Small intestine (tissue), 7 donors: ENCODE measurements around the gene KDM4E. TPM values are rescaled to one million over a fixed set of nuclear protein-coding genes. Genes with fewer than 3 reads are reported as not detected.

ENCODE experiments used
- DNase-seq, 2 donors: peaks; one replicate each; pipeline versions ENCODE4 v3.0.0 to v3.0.0-alpha.2; 2013
- FAIRE-seq: peaks from 2 replicates; lab custom pipeline; 2012; peaks lifted over from hg19 to GRCh38; lab: Jason Lieb, UNC
- H3K27ac ChIP-seq, 3 donors: one replicate each; pipeline ENCODE4 v1.5.1; 2013; ENCODE audit warnings: low read length in 2 of 3, mild to moderate bottlenecking in 2 of 3, control low read depth in 1 of 3, inconsistent platforms in 1 of 3, low read depth in 1 of 3, moderate library complexity in 1 of 3
- H3K27me3 ChIP-seq, 3 donors: one replicate each; pipeline ENCODE4 v1.6.1; 2013; ENCODE audit warnings: low read length in 3 of 3, inconsistent platforms in 1 of 3; ENCODE audit not compliant: control insufficient read depth in 3 of 3, insufficient read depth in 3 of 3
- H3K36me3 ChIP-seq, 3 donors: one replicate each; pipeline ENCODE4 v1.6.1; 2013; ENCODE audit warnings: low read length in 3 of 3, inconsistent platforms in 1 of 3, low read depth in 1 of 3, mild to moderate bottlenecking in 1 of 3, moderate library complexity in 1 of 3; ENCODE audit not compliant: control insufficient read depth in 3 of 3, insufficient read depth in 2 of 3
- H3K4me1 ChIP-seq, 3 donors: one replicate each; pipeline ENCODE4 v1.6.1; 2013; ENCODE audit warnings: low read length in 2 of 3, inconsistent platforms in 1 of 3, low read depth in 1 of 3, mild to moderate bottlenecking in 1 of 3, moderate library complexity in 1 of 3; ENCODE audit not compliant: control insufficient read depth in 3 of 3, insufficient read depth in 2 of 3
- H3K4me3 ChIP-seq, 3 donors: one replicate each; pipeline ENCODE4 v1.5.1; 2013; ENCODE audit warnings: low read length in 3 of 3, control low read depth in 1 of 3, inconsistent platforms in 1 of 3, low read depth in 1 of 3, mild to moderate bottlenecking in 1 of 3, moderate library complexity in 1 of 3
- H3K9me3 ChIP-seq, 2 donors: one replicate each; pipeline ENCODE4 v1.6.1; 2013; ENCODE audit warnings: low read depth in 1 of 2, low read length in 1 of 2; ENCODE audit not compliant: control insufficient read depth in 2 of 2, insufficient read depth in 1 of 2
- WGBS, 3 donors: extraction: QIAGEN DNeasy Blood & Tissue Kit; methylation state at CpG; one replicate each; pipeline ENCODE4 v1.1.7; 2013; 5-methylcytosine and 5-hydroxymethylcytosine counted together
- polyA plus RNA-seq, 4 donors: library from polyadenylated mRNA; stranded (reverse) in 3 of 4; unstranded in 1 of 4; fragments of 200-250 nt in 3 of 4; fragments of 120-200 nt in 1 of 4; gene quantifications; one replicate each; pipeline versions ENCODE4 v1.2.1 to v1.2.3, GENCODE V29; 2013
- donor health status: healthy with polysubstance abuse.
- donor health status: control.
- donor health status: control.
- donor health status: Bipolar disorder and iron deficiency.
- donor health status: healthy.

Gene KDM4E
- polyA plus RNA-seq, 4 donors, result 0.49 TPM; not detected in 3

GRCh38 chr11:95055283-95055897 lies 30.3 kb downstream of the KDM4E start:
- WGBS, 3 donors, result 43 to 45% (median 45%) methylated on average over 2 of the region's 2 CpGs
- Histone ChIP-seq H3K4me3 (no peak overlapping the region), H3K36me3 (no peaks in the 10 kb centered on the region), H3K27me3 (peaks cover 0 to under 1% (median 0%) of the 10 kb centered on the region in 3 donors), H3K4me1 (peaks cover 0 to 7% (median 2%) of the 10 kb centered on the region in 3 donors), H3K27ac (no peak overlapping the region), H3K9me3 (peaks cover 0 to 16% of the 10 kb centered on the region in 2 donors)
- DNase-seq, result no peak
- FAIRE-seq, result no peak

- no peak overlapping the region for H3K27ac ChIP-seq
- peaks cover 0 to 7% (median 2%) of the 10 kb centered on the region in 3 donors for H3K4me1 ChIP-seq
- FAIRE-seq (no peak), DNase-seq (no peak)
- H3K9me3 ChIP-seq, result peaks cover 0 to 11% of the 10 kb centered on the region in 2 donors
- H3K27me3 ChIP-seq, result no peaks in the 10 kb centered on the region
- H3K4me3 ChIP-seq, result no peak overlapping the region
- WGBS, 3 donors, result 94 to 96% (median 94%) methylated on average over 8 of the region's 8 CpGs
- H3K36me3 ChIP-seq, result no peaks in the 10 kb centered on the region
These were observed 32.9 kb downstream of the KDM4E start for GRCh38 chr11:95057959-95058358.

- FAIRE-seq, result no peak
- Histone ChIP-seq H3K27me3 (no peaks in the 10 kb centered on the region), H3K4me1 (peaks cover 0 to 6% (median 2%) of the 10 kb centered on the region in 3 donors), H3K36me3 (no peaks in the 10 kb centered on the region), H3K4me3 (no peak overlapping the region), H3K27ac (no peak overlapping the region), H3K9me3 (peaks cover 0 to 5% of the 10 kb centered on the region in 2 donors)
- 85 to 96% (median 93%) methylated on average over 1 of the region's 1 CpG for WGBS, 3 donors
- no peak for DNase-seq
These were observed 33.6 kb downstream of the KDM4E start for GRCh38 chr11:95058621-95059020.

- Histone ChIP-seq H3K9me3 (peaks cover 0 to 1% of the 10 kb centered on the region in 2 donors), H3K36me3 (no peaks in the 10 kb centered on the region), H3K4me1 (peaks cover 0 to 1% (median under 1%) of the 10 kb centered on the region in 3 donors), H3K4me3 (no peak overlapping the region), H3K27ac (no peak overlapping the region), H3K27me3 (no peaks in the 10 kb centered on the region)
- 81 to 86% (median 84%) methylated on average over 6 of the region's 6 CpGs for WGBS, 3 donors
- no peak for FAIRE-seq
- DNase-seq, result no peak
These were observed 34.0 kb downstream of the KDM4E start for GRCh38 chr11:95059046-95059445.

- Histone ChIP-seq H3K4me1 (no peaks in the 10 kb centered on the region), H3K9me3 (no peaks in the 10 kb centered on the region), H3K36me3 (peaks cover 0 to 3% (median 0%) of the 10 kb centered on the region in 3 donors), H3K27ac (no peak overlapping the region), H3K27me3 (no peaks in the 10 kb centered on the region), H3K4me3 (no peak overlapping the region)
- FAIRE-seq, result no peak
- WGBS, 3 donors, result 96 to 99% (median 97%) methylated on average over 1 of the region's 1 CpG
- DNase-seq, result no peak
These were observed 40.3 kb downstream of the KDM4E start for GRCh38 chr11:95065336-95065735.

GRCh38 chr11:95066716-95067038 lies 41.6 kb downstream of the KDM4E start, which contains the start of gene SRSF8:
Gene SRSF8, plus strand, starts transcription at chr11:95066919. Its CDS starts 308 bp downstream, at chr11:95067227.
- FAIRE-seq (no peak), DNase-seq (peak; percentile 84 to 85)
- peaks cover 0 to 2% (median 0%) of the 10 kb centered on the region in 3 donors for H3K4me1 ChIP-seq
- no peaks in the 10 kb centered on the region for H3K27me3 ChIP-seq
- H3K4me3 ChIP-seq, result peak within 1 kb of the TSS; percentile 85 to 93 (median 86)
- H3K9me3 ChIP-seq, result no peaks in the 10 kb centered on the region
- peaks cover 0 to 3% (median 0%) of the 10 kb centered on the region in 3 donors for H3K36me3 ChIP-seq
- peak within 1 kb of the TSS; percentile 99 to 100 (median 100) for H3K27ac ChIP-seq
- WGBS, 3 donors, result 0 to 1% (median 1%) methylated on average over 4 of the region's 4 CpGs

GRCh38 chr11:95067039-95067840 lies 42.2 kb downstream of the KDM4E start:
- DNase-seq (peak; percentile 69 to 91), FAIRE-seq (no peak)
- Histone ChIP-seq H3K4me1 (peaks cover 0 to 2% (median 0%) of the 10 kb centered on the region in 3 donors), H3K27ac (peak overlapping the region; percentile 99 to 100 (median 100)), H3K36me3 (peaks cover 0 to 3% (median 0%) of the 10 kb centered on the region in 3 donors), H3K9me3 (no peaks in the 10 kb centered on the region), H3K27me3 (no peaks in the 10 kb centered on the region), H3K4me3 (peak overlapping the region; percentile 85 to 93 (median 86))
- WGBS, 3 donors, result 0 to 1% (median 0%) methylated on average over 70 to 98 of the region's 98 CpGs

GRCh38 chr11:95067841-95068219 lies 42.8 kb downstream of the KDM4E start:
- FAIRE-seq, result no peak

More at GRCh38 chr11:95067841-95068219, 42.8 kb downstream of the KDM4E start:
- Histone ChIP-seq H3K36me3 (peaks cover 0 to 3% (median 0%) of the 10 kb centered on the region in 3 donors), H3K4me1 (peaks cover 0 to 2% (median 0%) of the 10 kb centered on the region in 3 donors), H3K4me3 (peak overlapping the region; percentile 85 to 93 (median 86)), H3K27ac (peak overlapping the region; percentile 99 to 100 (median 100)), H3K27me3 (no peaks in the 10 kb centered on the region), H3K9me3 (no peaks in the 10 kb centered on the region)
- DNase-seq, result peak in 1 of 2 donors; percentile 51
- 0% methylated on average over 16 of the region's 16 CpGs for WGBS, 3 donors
